Amniotic epithelial cell (primary cell): ENCODE data around the gene RAC2.

Source experiments
- DNase-seq: peaks from one replicate; pipeline ENCODE4 v3.0.0-alpha.2; 2010; ENCODE audit warnings: low read depth

The RAC2 gene

GRCh38 chr22:37221424-37222333 lies 22.4 kb downstream of the RAC2 start:
- no peak for DNase-seq

DNA sequence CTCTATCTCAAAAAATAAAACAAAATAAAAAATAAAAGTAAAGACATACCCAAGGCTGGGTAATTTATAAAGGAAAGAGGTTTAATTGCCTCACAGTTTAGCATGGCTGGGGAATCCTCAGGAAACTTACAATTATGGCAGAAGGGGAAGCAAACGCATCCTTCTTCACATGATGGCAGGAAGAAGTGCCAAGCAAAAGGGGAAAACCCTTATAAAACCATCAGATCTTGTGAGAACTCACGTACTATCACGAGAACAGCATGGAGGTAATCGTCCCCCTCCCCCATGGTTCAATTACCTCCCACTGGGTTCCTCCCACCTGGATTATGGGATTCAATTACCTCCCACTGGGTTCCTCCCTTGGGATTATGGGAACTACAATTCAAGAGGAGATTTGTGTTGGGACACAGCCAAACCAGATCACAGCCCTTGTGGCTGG lies 23.5 kb downstream of the RAC2 start:
- no peak for DNase-seq

DNA sequence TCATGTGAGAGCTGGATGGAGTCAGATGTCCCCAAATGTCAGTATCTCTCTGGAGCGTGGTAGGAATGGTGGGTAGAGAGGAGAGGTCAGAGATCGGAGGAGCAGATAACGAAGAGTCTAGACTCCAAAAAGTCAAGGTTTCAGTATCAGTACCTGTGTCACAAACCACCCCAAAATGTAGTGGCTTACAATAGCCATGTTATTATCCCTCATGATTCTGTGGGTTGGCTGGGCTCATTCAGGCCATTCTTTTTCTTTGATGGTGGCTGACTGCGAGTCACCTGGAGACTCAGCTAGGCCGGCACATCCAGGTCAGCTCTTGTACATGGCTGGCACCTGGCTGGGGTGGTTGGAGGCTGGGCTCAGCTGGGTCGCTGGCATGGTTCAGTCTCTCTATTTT lies 24.5 kb downstream of the RAC2 start:
- DNase-seq = no peak

DNA sequence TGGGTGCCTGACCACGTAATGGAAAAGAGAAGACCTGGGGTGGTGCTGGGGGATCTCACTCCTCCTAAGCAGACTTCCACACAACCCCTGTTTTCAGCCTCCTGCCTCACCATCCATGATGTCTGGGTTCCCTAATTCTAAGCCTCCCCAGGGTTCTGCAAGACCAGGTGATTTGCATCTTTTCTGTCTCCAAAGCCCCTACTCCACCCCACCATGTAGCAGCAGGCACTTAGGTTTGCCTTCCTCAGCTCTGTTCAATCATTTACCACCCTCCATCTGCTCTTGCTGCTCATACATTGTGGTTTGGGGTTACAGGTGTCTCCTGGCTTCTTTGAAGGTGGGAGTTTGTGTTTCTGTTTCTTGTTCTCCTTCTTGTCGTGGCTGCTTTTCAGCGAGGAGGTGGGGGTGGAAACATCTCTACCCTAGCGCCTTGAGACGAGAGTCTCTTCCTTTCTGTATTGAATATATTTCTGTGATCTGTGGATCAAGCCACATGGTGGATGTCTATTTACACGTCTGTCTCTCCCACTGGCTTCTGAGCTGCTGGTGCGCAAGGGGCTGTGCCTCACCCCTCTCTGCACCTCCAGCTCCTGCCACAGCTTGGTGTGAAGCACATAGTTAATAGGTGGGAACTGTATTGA lies 25.2 kb downstream of the RAC2 start:
- no peak for DNase-seq

DNA sequence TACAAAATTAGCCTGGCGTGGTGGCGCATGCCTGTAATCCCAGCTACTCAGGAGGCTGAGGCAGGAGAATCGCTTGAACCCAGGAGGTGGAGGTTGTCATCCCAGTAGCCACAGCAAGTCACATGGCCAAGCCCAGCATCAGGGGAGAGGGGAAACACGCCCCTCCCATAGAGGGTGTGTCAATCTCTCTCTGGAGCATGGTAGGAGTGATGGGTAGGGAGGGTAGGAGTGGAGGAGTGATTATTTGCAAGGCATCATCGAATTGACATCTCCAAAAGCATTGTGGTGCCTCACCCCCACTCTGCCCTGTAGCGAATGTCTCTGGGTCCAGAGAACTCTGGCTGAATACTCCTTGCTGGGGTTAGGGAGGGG lies 25.7 kb downstream of the RAC2 start:
- no peak for DNase-seq

DNA sequence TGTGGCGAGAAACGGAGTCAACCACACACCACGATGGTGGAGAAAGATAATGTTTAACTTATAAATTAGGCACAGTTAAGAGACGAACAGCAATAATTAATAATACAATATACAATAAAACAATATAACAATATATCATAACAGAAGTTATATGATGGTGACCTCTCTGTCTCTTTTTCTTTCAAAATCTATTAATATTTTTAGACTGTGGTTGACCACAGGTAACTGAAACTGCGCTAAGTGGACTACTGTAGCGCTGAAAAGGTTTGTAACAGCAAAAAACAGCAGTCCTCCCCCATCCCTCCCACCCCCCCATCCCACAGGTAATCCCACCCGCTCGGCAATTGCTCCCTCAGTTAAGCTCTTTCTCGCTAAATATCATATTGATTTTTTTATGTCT lies 28.2 kb downstream of the RAC2 start:
- no peak for DNase-seq

GRCh38 chr22:37214731-37215030 lies 29.4 kb downstream of the RAC2 start:
- no peak for DNase-seq

GRCh38 chr22:37213941-37214730 lies 29.9 kb downstream of the RAC2 start:
- peak; percentile 57 for DNase-seq

DNA sequence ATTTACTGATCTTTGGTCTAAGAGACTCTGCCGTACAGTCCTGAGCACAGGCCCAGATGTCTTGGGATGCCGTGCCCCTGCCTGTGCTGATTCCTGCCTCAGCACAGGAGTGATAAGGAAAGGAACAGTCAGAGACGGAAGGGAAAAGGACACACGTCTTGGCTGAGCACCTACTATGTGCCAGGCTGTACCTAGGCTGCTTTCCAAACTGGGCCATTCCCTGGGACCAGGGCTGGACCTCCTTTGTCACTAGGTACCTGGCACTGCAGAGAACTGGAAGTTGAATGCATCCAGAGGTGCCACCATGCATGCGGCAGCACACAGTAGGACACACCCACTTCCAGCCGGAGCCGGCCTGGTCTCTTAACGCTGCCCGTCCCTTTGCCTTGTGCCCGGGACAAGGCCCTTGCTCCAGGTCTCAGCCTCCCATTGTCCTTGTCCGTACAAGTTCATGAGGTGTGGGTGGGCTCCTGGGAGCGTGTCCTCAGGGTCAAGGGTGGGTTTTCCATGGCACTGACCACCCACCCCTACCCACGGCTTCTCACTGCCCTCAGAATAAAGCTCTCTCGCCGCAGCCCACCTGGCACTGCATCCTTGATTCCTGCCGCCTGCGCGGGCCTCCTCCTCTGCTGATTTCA lies 30.7 kb downstream of the RAC2 start:
- DNase-seq = no peak

DNA sequence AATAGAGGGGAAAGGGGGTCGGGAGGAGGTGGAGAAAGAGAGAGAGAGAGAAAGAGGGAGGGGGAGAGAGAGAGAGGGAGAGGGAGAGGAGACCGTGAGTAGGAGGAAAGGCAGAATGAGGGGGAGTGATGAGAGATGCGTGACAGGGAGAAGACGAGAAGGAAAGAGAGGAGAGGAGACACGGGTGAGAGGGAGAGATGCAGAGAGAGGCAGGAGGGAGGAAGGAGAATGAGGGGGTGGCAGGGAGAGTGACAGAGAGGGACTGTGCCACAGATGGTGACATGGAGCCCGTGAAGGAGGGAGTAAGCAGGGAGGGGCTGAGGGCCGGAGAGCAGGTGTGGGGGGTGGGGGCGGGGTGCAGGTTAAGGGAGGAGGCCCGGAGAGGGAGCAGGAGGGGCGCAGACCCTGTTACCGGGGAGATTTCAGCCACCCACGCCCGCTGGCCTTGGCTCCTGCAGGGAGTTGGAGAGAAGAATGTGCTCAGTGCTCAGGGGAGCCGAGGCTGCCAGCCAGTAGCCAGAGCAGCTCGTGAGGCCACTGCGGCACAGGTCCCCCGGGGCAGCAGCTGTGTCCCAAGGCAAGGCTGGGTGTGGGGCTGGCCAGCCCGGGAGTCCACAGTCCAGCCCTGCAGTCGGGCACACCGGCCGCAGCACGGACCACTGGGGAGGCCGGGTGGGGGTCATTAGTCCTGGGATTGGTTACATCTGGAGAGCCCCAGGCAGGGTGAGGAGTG lies 31.7 kb downstream of the RAC2 start, which contains the start of gene SSTR3:
Gene SSTR3, minus strand, starts transcription at position 304 of the 733 bp plus-strand sequence. CDS start 4,674 bp downstream, outside the sequence.
- peak; percentile 60 for DNase-seq

- no peak for DNase-seq
Observed at GRCh38 chr22:37211866-37212173, 32.2 kb downstream of the RAC2 start.

- no peak for DNase-seq
Observed at GRCh38 chr22:37211075-37211865, 32.8 kb downstream of the RAC2 start.

GRCh38 chr22:37210041-37210803 lies 33.8 kb downstream of the RAC2 start:
- DNase-seq = no peak

DNA sequence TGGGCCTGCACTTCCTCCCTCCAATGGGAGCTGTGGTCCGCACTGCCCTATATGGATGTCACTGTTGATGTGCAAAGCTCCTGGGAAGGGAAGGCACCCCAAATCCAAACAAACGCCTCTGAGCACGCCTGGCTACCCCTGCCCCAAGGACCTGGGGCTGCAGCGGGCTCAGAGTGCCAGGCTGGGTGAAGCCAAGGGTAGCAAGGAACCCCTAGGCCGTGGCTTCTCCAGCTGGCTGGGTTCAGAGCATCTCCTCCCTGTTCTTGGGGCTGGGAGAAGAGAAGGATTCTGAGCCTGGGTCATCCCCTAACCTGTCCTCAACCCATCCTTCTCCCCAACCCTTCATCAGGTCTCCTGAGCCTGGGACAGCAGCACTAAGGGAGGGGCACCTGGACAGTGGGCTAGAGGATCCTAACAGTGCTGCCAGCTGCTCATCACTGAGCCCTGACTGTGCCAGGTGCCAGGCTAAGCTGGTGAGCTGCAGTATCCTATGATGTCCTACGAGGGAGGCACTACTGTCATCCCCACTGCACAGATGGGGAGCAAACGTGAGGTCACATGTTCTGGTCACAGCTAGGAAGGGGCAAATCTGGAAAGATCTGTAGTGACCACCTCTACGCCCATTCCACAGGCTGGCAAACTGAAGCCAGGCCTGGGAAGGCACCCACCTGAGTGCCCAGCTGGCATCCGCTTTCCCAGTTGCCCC lies 34.8 kb downstream of the RAC2 start:
- no peak for DNase-seq

GRCh38 chr22:37208401-37209139 lies 35.5 kb downstream of the RAC2 start:
- DNase-seq = no peak

- no peak for DNase-seq
Observed at GRCh38 chr22:37207981-37208380, 36.1 kb downstream of the RAC2 start.

DNA sequence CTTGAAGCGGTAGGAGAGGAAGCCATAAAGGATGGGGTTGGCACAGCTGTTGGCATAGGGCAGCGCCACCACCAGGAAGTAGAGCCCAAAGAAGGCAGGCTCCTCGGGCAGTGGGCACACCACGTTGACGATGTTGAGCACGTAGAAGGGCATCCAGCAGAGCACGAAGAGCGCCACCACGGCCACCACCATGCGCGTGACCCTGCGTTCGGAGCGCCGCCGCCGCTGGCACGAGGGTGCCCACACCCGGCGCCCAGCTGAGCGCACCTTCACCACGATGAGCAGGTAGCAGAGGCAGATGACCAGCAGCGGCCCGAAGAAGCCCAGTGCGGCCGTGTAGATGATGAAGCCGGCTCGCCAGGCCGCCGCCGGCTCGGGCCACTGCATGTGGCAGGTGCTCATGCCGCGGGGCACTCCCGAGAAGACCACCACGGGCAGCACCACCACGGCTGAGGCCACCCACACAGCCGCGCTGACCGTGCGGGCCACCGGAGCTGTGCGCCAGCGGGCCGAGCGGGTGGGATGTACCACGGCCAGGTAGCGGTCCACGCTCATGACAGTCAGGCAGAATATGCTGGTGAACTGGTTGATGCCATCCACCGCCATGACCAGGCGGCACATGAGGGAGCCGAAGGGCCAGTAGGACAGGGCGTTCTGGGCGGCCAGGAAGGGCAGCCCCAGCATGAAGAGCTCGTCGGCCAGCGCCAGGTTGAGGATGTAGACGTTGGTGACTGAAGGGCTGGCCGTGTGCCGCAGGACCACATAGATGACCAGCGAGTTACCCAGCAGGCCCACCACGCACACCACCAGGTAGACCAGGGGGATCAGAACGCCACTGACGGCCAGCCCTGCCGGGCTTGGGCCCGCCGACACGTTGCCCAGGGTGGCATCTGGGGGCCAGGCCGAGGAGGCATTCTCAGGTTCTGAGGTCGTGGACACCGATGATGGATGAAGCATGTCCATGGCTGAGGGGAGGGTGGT lies 36.9 kb downstream of the RAC2 start:
- no peak for DNase-seq
